ENCODE measurements around the gene TRIM62. TPM values are rescaled to one million over a fixed set of nuclear protein-coding genes. Genes with fewer than 3 reads are reported as not detected.

The TRIM62 gene
- total and polyA plus RNA-seq, 4 donors: 2.6 to 6.7 (median 4.3) TPM

GRCh38 chr1:33132549-33132948 lies 49.3 kb downstream of the TRIM62 start:
- Histone ChIP-seq H3K27ac (ENCODE audit: low read depth in 1 of 2, low read length in 1 of 2) (no peak overlapping the region), H3K9ac (ENCODE audit: insufficient read depth in 1 of 2, low read length in 2 of 2) (no peak overlapping the region), H3K4me1 (ENCODE audit: control insufficient read depth in 5 of 5, insufficient read depth in 5 of 5, low read length in 5 of 5) (peaks cover 0 to 6% (median 0%) of the 10 kb centered on the region in 5 donors), H3K9me3 (ENCODE audit: control insufficient read depth in 4 of 4, insufficient read depth in 3 of 4, low read length in 3 of 4) (no peaks in the 10 kb centered on the region), H3K27me3 (ENCODE audit: control insufficient read depth in 3 of 3, insufficient read depth in 3 of 3, low read length in 2 of 3) (no peaks in the 10 kb centered on the region), H3K4me3 (no peak overlapping the region), H3K36me3 (ENCODE audit: control insufficient read depth in 4 of 4, insufficient read depth in 4 of 4, low read length in 4 of 4) (no peaks in the 10 kb centered on the region)
- DNase-seq (no peak), ATAC-seq (ENCODE audit: insufficient read depth, low FRiP score) (no peak)
- 92 to 97% methylated on average over 2 of the region's 2 CpGs for WGBS, 2 donors
- TF ChIP-seq CTCF (IDR thresholded peaks at IDR 0.05; ENCODE audit: control extremely low read depth, extremely low read depth): no peak

GRCh38 chr1:33131191-33131590 lies 50.7 kb downstream of the TRIM62 start:
- DNase-seq: no peak
- no peak for TF ChIP-seq CTCF (IDR thresholded peaks at IDR 0.05; ENCODE audit: control extremely low read depth, extremely low read depth)
- Histone ChIP-seq H3K27ac (ENCODE audit: low read depth in 1 of 2, low read length in 1 of 2) (no peak overlapping the region), H3K36me3 (ENCODE audit: control insufficient read depth in 4 of 4, insufficient read depth in 4 of 4, low read length in 4 of 4) (no peaks in the 10 kb centered on the region), H3K27me3 (ENCODE audit: control insufficient read depth in 3 of 3, insufficient read depth in 3 of 3, low read length in 2 of 3) (no peaks in the 10 kb centered on the region), H3K4me3 (no peak overlapping the region), H3K4me1 (ENCODE audit: control insufficient read depth in 5 of 5, insufficient read depth in 5 of 5, low read length in 5 of 5) (peaks cover 0 to 12% (median 4%) of the 10 kb centered on the region in 5 donors), H3K9ac (ENCODE audit: insufficient read depth in 1 of 2, low read length in 2 of 2) (no peak overlapping the region), H3K9me3 (ENCODE audit: control insufficient read depth in 4 of 4, insufficient read depth in 3 of 4, low read length in 3 of 4) (no peaks in the 10 kb centered on the region)
- no peak for ATAC-seq (ENCODE audit: insufficient read depth, low FRiP score)
- WGBS, 2 donors: 82 to 86% methylated on average over 2 of the region's 2 CpGs

DNA sequence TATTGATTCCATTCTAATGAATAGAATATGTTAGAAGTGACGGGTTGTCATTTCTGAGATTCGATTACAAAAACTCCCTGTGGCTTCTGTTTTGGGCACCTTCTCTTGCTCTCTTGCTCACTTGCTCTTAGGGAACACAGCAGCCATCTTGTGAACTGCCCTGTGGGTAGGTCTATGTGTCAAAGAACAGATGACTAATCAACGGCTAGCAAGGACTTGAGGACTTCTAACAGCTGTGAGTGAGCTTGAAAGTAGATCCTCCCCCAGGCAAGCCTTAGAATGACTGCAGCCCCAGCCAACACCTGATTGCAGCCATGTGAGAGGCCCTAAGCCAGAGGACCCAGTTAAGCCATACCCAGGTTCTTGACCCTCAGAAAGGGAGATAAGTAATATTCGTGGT lies 51.5 kb downstream of the TRIM62 start:
- Histone ChIP-seq H3K27ac (ENCODE audit: low read depth in 1 of 2, low read length in 1 of 2) (no peak overlapping the region), H3K27me3 (ENCODE audit: control insufficient read depth in 3 of 3, insufficient read depth in 3 of 3, low read length in 2 of 3) (no peaks in the 10 kb centered on the region), H3K36me3 (ENCODE audit: control insufficient read depth in 4 of 4, insufficient read depth in 4 of 4, low read length in 4 of 4) (no peaks in the 10 kb centered on the region), H3K4me3 (no peak overlapping the region), H3K9me3 (ENCODE audit: control insufficient read depth in 4 of 4, insufficient read depth in 3 of 4, low read length in 3 of 4) (no peaks in the 10 kb centered on the region), H3K9ac (ENCODE audit: insufficient read depth in 1 of 2, low read length in 2 of 2) (no peak overlapping the region), H3K4me1 (ENCODE audit: control insufficient read depth in 5 of 5, insufficient read depth in 5 of 5, low read length in 5 of 5) (peaks cover 0 to 17% (median 3%) of the 10 kb centered on the region in 5 donors)
- DNase-seq: no peak
- TF ChIP-seq CTCF (IDR thresholded peaks at IDR 0.05; ENCODE audit: control extremely low read depth, extremely low read depth): no peak
- 81 to 87% methylated on average over 4 of the region's 4 CpGs for WGBS, 2 donors
- no peak for ATAC-seq (ENCODE audit: insufficient read depth, low FRiP score)

- no peak for DNase-seq
- H3K36me3 ChIP-seq (ENCODE audit: control insufficient read depth in 4 of 4, insufficient read depth in 4 of 4, low read length in 4 of 4): no peaks in the 10 kb centered on the region
- no peak overlapping the region for H3K27ac ChIP-seq (ENCODE audit: low read depth in 1 of 2, low read length in 1 of 2)
- H3K9ac ChIP-seq (ENCODE audit: insufficient read depth in 1 of 2, low read length in 2 of 2): no peak overlapping the region
- H3K4me1 ChIP-seq (ENCODE audit: control insufficient read depth in 5 of 5, insufficient read depth in 5 of 5, low read length in 5 of 5): peaks cover 0 to 17% (median 3%) of the 10 kb centered on the region in 5 donors
- no peak overlapping the region for H3K4me3 ChIP-seq
- WGBS, 2 donors: 91 to 97% methylated on average over 4 of the region's 4 CpGs
- no peak for TF ChIP-seq CTCF (IDR thresholded peaks at IDR 0.05; ENCODE audit: control extremely low read depth, extremely low read depth)
- H3K9me3 ChIP-seq (ENCODE audit: control insufficient read depth in 4 of 4, insufficient read depth in 3 of 4, low read length in 3 of 4): no peaks in the 10 kb centered on the region
- ATAC-seq (ENCODE audit: insufficient read depth, low FRiP score): no peak
- no peaks in the 10 kb centered on the region for H3K27me3 ChIP-seq (ENCODE audit: control insufficient read depth in 3 of 3, insufficient read depth in 3 of 3, low read length in 2 of 3)
Measured at GRCh38 chr1:33128781-33129180, 53.1 kb downstream of the TRIM62 start.
